ENCODE data around the gene DDX19B. TPM values are rescaled to one million over a fixed set of nuclear protein-coding genes. Genes with fewer than 3 reads are reported as not detected.

The DDX19B gene
- total and polyA plus RNA-seq, 2 donors (not counting 1 experiment from before 2014, with no cell fraction given): 33.0 to 35.8 TPM

GRCh38 chr16:70269471-70269870 lies 29.5 kb upstream of the DDX19B start:
- TF ChIP-seq CTCF (IDR thresholded peaks at IDR 0.05): no peak
- TF ChIP-seq EZH2 (IDR thresholded peaks at IDR 0.05; ENCODE audit: borderline replicate concordance, insufficient read depth, low read depth, low read length, poor library complexity, severe bottlenecking): no peak
- Mint-ChIP-seq H3K4me1 (no peaks in the 10 kb centered on the region), H3K9me3 (ENCODE audit: insufficient read depth) (no peaks in the 10 kb centered on the region), H3K4me3 (no peak overlapping the region), H3K27ac (no peak overlapping the region), H3K27me3 (no peaks in the 10 kb centered on the region)
- 89% methylated on average over 10 of the region's 12 CpGs for WGBS (ENCODE audit: insufficient coverage)
- intact Hi-C loops (cut with micrococcal nuclease): loop anchor here (10.0 kb wide), 1 partner anchor 105 kb away; no protein-coding TSS in a partner anchor
- H3K4me2 ChIP-seq (replicated peaks; ENCODE audit: low read depth, low read length, poor library complexity, severe bottlenecking): no peak overlapping the region
- POLR2A ChIA-PET: no interaction called here
- DNase-seq (no peak), ATAC-seq (ENCODE audit: low read depth) (no peak)
- H3K4me1 ChIP-seq (ENCODE audit: control insufficient read depth in 2 of 2, insufficient read depth in 2 of 2, low read length in 2 of 2): no peaks in the 10 kb centered on the region
- no peak overlapping the region for H3K27ac ChIP-seq (ENCODE audit: low read length in 2 of 2)
- H3K9ac ChIP-seq (ENCODE audit: low read length): no peak overlapping the region
- no peaks in the 10 kb centered on the region for H3K9me3 ChIP-seq (ENCODE audit: control extremely low read depth in 1 of 3, control insufficient read depth in 2 of 3, insufficient read depth in 1 of 3, low read length in 2 of 3)
- H2AFZ ChIP-seq (ENCODE audit: insufficient read depth, low read depth, low read length, poor library complexity, severe bottlenecking): no peak overlapping the region
- H3K36me3 ChIP-seq (replicated peaks in 1 of 2; ENCODE audit: control extremely low read depth in 1 of 2, control insufficient read depth in 1 of 2, extremely low read depth in 1 of 2, insufficient read depth in 2 of 2, low read length in 1 of 2): peaks cover 3 to 51% of the 10 kb centered on the region in 2 experiments
- no peaks in the 10 kb centered on the region for H4K20me1 ChIP-seq (ENCODE audit: control insufficient read depth, insufficient read depth, low read length, poor library complexity, severe bottlenecking)
- no peaks in the 10 kb centered on the region for H3K27me3 ChIP-seq (replicated peaks in 1 of 4; ENCODE audit: control extremely low read depth in 1 of 4, control insufficient read depth in 3 of 4, insufficient read depth in 4 of 4, low read length in 3 of 4)
- no peak overlapping the region for H3K4me3 ChIP-seq (ENCODE audit: control extremely low read depth in 1 of 5, extremely low read depth in 1 of 5, insufficient read depth in 1 of 5, low read depth in 2 of 5, low read length in 4 of 5)
- H3K79me2 ChIP-seq (ENCODE audit: control insufficient read depth, insufficient read depth, low read length): peaks cover 3% of the 10 kb centered on the region
- CTCF ChIA-PET: interaction anchor here (0.6 kb wide), 1 partner anchor 75 kb away, joined by 4 read pairs; no protein-coding TSS in a partner anchor

- WGBS (ENCODE audit: insufficient coverage): 96% methylated on average over 2 of the region's 3 CpGs
- Histone ChIP-seq H3K9me3 (ENCODE audit: control extremely low read depth in 1 of 3, control insufficient read depth in 2 of 3, insufficient read depth in 1 of 3, low read length in 2 of 3) (no peaks in the 10 kb centered on the region), H3K27ac (ENCODE audit: low read length in 2 of 2) (no peak overlapping the region), H3K4me2 (replicated peaks; ENCODE audit: low read depth, low read length, poor library complexity, severe bottlenecking) (no peak overlapping the region), H3K79me2 (ENCODE audit: control insufficient read depth, insufficient read depth, low read length) (peaks cover 3% of the 10 kb centered on the region), H3K4me3 (ENCODE audit: control extremely low read depth in 1 of 5, extremely low read depth in 1 of 5, insufficient read depth in 1 of 5, low read depth in 2 of 5, low read length in 4 of 5) (no peak overlapping the region), H3K4me1 (ENCODE audit: control insufficient read depth in 2 of 2, insufficient read depth in 2 of 2, low read length in 2 of 2) (no peaks in the 10 kb centered on the region), H2AFZ (ENCODE audit: insufficient read depth, low read depth, low read length, poor library complexity, severe bottlenecking) (no peak overlapping the region), H3K27me3 (replicated peaks in 1 of 4; ENCODE audit: control extremely low read depth in 1 of 4, control insufficient read depth in 3 of 4, insufficient read depth in 4 of 4, low read length in 3 of 4) (no peaks in the 10 kb centered on the region), H3K36me3 (replicated peaks in 1 of 2; ENCODE audit: control extremely low read depth in 1 of 2, control insufficient read depth in 1 of 2, extremely low read depth in 1 of 2, insufficient read depth in 2 of 2, low read length in 1 of 2) (peaks cover 1 to 50% of the 10 kb centered on the region in 2 experiments), H3K9ac (ENCODE audit: low read length) (no peak overlapping the region), H4K20me1 (ENCODE audit: control insufficient read depth, insufficient read depth, low read length, poor library complexity, severe bottlenecking) (no peaks in the 10 kb centered on the region)
- no peak overlapping the region for H3K4me3 Mint-ChIP-seq
- ChIA-PET POLR2A (no interaction called here), CTCF (no interaction called here)
- no peaks in the 10 kb centered on the region for H3K27me3 Mint-ChIP-seq
- no peaks in the 10 kb centered on the region for H3K4me1 Mint-ChIP-seq
- ATAC-seq (ENCODE audit: low read depth) (no peak), DNase-seq (no peak)
- intact Hi-C loops (cut with micrococcal nuclease): no loop called here
- TF ChIP-seq EZH2 (IDR thresholded peaks at IDR 0.05; ENCODE audit: borderline replicate concordance, insufficient read depth, low read depth, low read length, poor library complexity, severe bottlenecking) (no peak), CTCF (IDR thresholded peaks at IDR 0.05) (no peak)
- H3K27ac Mint-ChIP-seq: no peak overlapping the region
- no peaks in the 10 kb centered on the region for H3K9me3 Mint-ChIP-seq (ENCODE audit: insufficient read depth)
These were observed 28.8 kb upstream of the DDX19B start for GRCh38 chr16:70270176-70270575.
